Measurements from ENCODE around the gene CCDC9B.
A peak's percentile ranks its signal among the peaks of the same experiment; 100 is the strongest.

Gene CCDC9B

GRCh38 chr15:40340740-40341400 lies at the start of gene CCDC9B:
TSS of gene CCDC9B (minus strand) at chr15:40340939. CDS start at chr15:40340819, 120 bp downstream.
- DNase-seq = peak; percentile 36

GRCh38 chr15:40389824-40390595 lies 49.3 kb upstream of the CCDC9B start:
- no peak for DNase-seq

- DNase-seq = peak; percentile 21
These were observed 48.4 kb upstream of the CCDC9B start for GRCh38 chr15:40388941-40389823.

- no peak for DNase-seq
These were observed 45.7 kb upstream of the CCDC9B start for GRCh38 chr15:40386480-40386879.

GRCh38 chr15:40382580-40383456 lies 42.1 kb upstream of the CCDC9B start, which contains the start of gene KNSTRN:
TSS of gene KNSTRN (plus strand) at chr15:40382721. CDS start at chr15:40382836, 115 bp downstream.
- DNase-seq = peak; percentile 92

- DNase-seq = no peak
These were observed 41.2 kb upstream of the CCDC9B start for GRCh38 chr15:40381818-40382529.

- DNase-seq = no peak
These were observed 39.9 kb upstream of the CCDC9B start for GRCh38 chr15:40380636-40381035.

- no peak for DNase-seq
These were observed 39.1 kb upstream of the CCDC9B start for GRCh38 chr15:40379853-40380252.

GRCh38 chr15:40379374-40379773 lies 38.6 kb upstream of the CCDC9B start:
- DNase-seq = no peak

- DNase-seq = no peak
These were observed 36.9 kb upstream of the CCDC9B start for GRCh38 chr15:40377606-40378005.

- no peak for DNase-seq
These were observed 32.2 kb upstream of the CCDC9B start for GRCh38 chr15:40372981-40373380.

- no peak for DNase-seq
These were observed 29.2 kb upstream of the CCDC9B start for GRCh38 chr15:40369971-40370370.

- no peak for DNase-seq
These were observed 28.7 kb upstream of the CCDC9B start for GRCh38 chr15:40369474-40369869.

GRCh38 chr15:40368719-40369473 lies 28.2 kb upstream of the CCDC9B start:
- DNase-seq = no peak

GRCh38 chr15:40367686-40368611 lies 27.2 kb upstream of the CCDC9B start:
- peak; percentile 94 for DNase-seq

- no peak for DNase-seq
These were observed 26.6 kb upstream of the CCDC9B start for GRCh38 chr15:40367371-40367685.

- DNase-seq = no peak
These were observed 26.0 kb upstream of the CCDC9B start for GRCh38 chr15:40366457-40367370.

GRCh38 chr15:40365624-40366456 lies 25.1 kb upstream of the CCDC9B start:
- no peak for DNase-seq
